ENCODE results near the gene NKAPD1. TPM values are rescaled to one million over a fixed set of nuclear protein-coding genes. Genes with fewer than 3 reads are reported as not detected.
"Not testable (repeated sequence)": the region's sequence is repeated elsewhere in the genome, so short reads cannot be mapped to it uniquely, and the experiment has no call there.

Gene NKAPD1
- total and polyA plus RNA-seq, 2 donors (not counting 3 experiments of a cell fraction or from before 2014, with no cell fraction given), result 7.2 to 16.7 TPM

DNA sequence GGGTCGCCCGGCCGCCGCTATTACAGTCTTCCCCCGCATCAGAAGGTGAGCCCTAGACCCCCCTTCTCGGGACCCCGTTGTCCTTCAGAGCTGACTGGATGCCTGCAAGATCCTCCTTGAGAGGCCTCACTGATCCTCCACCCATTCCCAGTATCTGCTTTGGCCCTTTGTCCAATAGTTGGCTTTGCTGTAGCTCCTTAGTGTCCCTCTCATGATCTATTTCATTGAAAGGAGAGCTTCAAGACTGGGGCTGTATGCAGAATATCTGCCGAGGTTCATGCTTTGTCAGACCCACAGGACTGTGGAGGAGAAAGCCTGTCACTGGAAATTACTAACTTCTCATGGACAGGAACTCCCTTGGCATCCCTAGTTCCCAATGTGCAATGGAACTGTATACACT lies 48.4 kb upstream of the NKAPD1 start:
- Histone ChIP-seq H3K79me2 (ENCODE audit: control insufficient read depth, insufficient read depth, low read length) (peaks cover 9% of the 10 kb centered on the region), H4K20me1 (replicated peaks; ENCODE audit: control insufficient read depth, extremely low read depth, insufficient read depth, low read length) (no peaks in the 10 kb centered on the region), H3K9me1 (replicated peaks; ENCODE audit: control insufficient read depth, extremely low read depth, insufficient read depth, low read length) (no peaks in the 10 kb centered on the region), H3K36me3 (ENCODE audit: control insufficient read depth in 2 of 2, extremely low read depth in 1 of 2, insufficient read depth in 2 of 2, low read length in 2 of 2) (peaks cover 9 to 12% of the 10 kb centered on the region in 2 experiments), H3K27me3 (ENCODE audit: control insufficient read depth in 2 of 2, insufficient read depth in 2 of 2, low read length in 2 of 2) (no peaks in the 10 kb centered on the region), H3K4me1 (ENCODE audit: control insufficient read depth, extremely low read depth, insufficient read depth, low read length) (peaks cover 11% of the 10 kb centered on the region), H3K4me3 (replicated peaks in 1 of 3; ENCODE audit: insufficient read depth in 1 of 3, low read depth in 1 of 3, low read length in 3 of 3) (peak overlapping the region; percentile 63 to 86 (median 82)), H2AFZ (ENCODE audit: low read depth, low read length) (peak overlapping the region; percentile 89), H3K4me2 (ENCODE audit: insufficient read depth, low read length) (peak overlapping the region; percentile 93), H3K9ac (replicated peaks; ENCODE audit: extremely low read depth, insufficient read depth, low read length) (peak overlapping the region; percentile 78), H3K27ac (ENCODE audit: insufficient read depth, low read depth, low read length) (peak overlapping the region; percentile 64), H3K9me3 (replicated peaks; ENCODE audit: control insufficient read depth, insufficient read depth, low read length) (no peaks in the 10 kb centered on the region)
- CTCF ChIA-PET, result interaction anchor here (0.9 kb wide), 1 partner anchor 94 kb away, joined by 3 read pairs; no protein-coding TSS in a partner anchor
- POLR2A ChIA-PET, result no interaction called here
- TSS peak; percentile 65 for BruUV-seq (replicated peaks)
- TF ChIP-seq POLR2A (IDR thresholded peaks at IDR 0.05; ENCODE audit: low read depth, low read length) (no peak), MYC (IDR thresholded peaks at IDR 0.05; ENCODE audit: low read depth, low read length) (no peak), POLR2AphosphoS5 (IDR thresholded peaks at IDR 0.05; ENCODE audit: insufficient read depth, low read depth, low read length) (no peak), JUN (IDR thresholded peaks at IDR 0.05; ENCODE audit: borderline replicate concordance, insufficient read depth, insufficient read length, low read depth) (no peak), EZH2 (IDR thresholded peaks at IDR 0.05; ENCODE audit: borderline replicate concordance, low read depth, low read length, severe bottlenecking) (no peak), FOS (IDR thresholded peaks at IDR 0.05; ENCODE audit: borderline replicate concordance, insufficient read depth, low read length) (no peak), GATA2 (IDR thresholded peaks at IDR 0.05; ENCODE audit: insufficient read depth, insufficient read length, low read depth, low read length) (no peak)
- TF ChIP-seq, protein P1, sequence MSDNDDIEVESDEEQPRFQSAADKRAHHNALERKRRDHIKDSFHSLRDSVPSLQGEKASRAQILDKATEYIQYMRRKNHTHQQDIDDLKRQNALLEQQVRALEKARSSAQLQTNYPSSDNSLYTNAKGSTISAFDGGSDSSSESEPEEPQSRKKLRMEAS (IDR thresholded peaks at IDR 0.05; ENCODE audit: insufficient read depth, insufficient read length), result no peak
- TF ChIP-seq, protein P2, sequence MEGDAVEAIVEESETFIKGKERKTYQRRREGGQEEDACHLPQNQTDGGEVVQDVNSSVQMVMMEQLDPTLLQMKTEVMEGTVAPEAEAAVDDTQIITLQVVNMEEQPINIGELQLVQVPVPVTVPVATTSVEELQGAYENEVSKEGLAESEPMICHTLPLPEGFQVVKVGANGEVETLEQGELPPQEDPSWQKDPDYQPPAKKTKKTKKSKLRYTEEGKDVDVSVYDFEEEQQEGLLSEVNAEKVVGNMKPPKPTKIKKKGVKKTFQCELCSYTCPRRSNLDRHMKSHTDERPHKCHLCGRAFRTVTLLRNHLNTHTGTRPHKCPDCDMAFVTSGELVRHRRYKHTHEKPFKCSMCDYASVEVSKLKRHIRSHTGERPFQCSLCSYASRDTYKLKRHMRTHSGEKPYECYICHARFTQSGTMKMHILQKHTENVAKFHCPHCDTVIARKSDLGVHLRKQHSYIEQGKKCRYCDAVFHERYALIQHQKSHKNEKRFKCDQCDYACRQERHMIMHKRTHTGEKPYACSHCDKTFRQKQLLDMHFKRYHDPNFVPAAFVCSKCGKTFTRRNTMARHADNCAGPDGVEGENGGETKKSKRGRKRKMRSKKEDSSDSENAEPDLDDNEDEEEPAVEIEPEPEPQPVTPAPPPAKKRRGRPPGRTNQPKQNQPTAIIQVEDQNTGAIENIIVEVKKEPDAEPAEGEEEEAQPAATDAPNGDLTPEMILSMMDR (IDR thresholded peaks at IDR 0.05; ENCODE audit: extremely low read depth in 1 of 2, insufficient read depth in 1 of 2, low read depth in 1 of 2, low read length in 2 of 2), result no peak
- DNase-seq (ENCODE audit: low read depth, low spot score), result peak; percentile 43
- dilution Hi-C loops (cut with MboI; ENCODE audit: extremely low pct_ligation_motif_present, low sequenced_read_pairs), result no loop called here
- peak; percentile 21 for FAIRE-seq
- intact Hi-C loops (cut with micrococcal nuclease), result loop anchor here (1.0 to 2.0 kb wide), 2 partner anchors 146 to 155 kb away; partner anchors contain the start of genes ALG9, CFAP68 and FDXACB1

DNA sequence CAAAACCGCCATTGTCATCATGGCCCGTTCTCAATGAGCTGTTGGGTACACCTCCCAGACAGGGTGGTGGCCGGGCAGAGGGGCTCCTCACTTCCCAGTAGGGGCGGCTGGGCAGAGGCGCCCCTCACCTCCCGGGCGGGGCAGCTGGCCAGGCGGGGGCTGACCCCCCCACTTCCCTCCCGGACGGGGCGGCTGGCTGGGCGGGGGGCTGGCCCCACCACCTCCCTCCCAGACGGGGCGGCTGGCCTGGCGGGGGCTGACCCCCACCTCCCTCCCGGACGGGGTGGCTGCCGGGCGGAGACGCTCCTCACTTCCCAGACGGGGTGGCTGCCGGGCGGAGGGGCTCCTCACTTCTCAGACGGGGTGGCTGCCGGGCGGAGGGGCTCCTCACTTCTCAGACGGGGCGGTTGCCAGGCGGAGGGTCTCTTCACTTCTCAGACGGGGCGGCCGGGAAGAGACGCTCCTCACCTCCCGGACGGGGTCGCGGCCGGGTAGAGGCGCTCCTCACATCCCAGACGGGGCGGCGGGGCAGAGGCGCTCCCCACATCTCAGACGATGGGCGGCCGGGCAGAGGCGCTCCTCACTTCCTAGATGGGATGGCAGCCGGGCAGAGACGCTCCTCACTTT lies 47.2 kb upstream of the NKAPD1 start:
- H3K9ac ChIP-seq (replicated peaks; ENCODE audit: extremely low read depth, insufficient read depth, low read length); H3K27me3 ChIP-seq (ENCODE audit: control insufficient read depth in 2 of 2, insufficient read depth in 2 of 2, low read length in 2 of 2); H3K4me3 ChIP-seq (replicated peaks in 1 of 3; ENCODE audit: insufficient read depth in 1 of 3, low read depth in 1 of 3, low read length in 3 of 3); BruUV-seq (replicated peaks); H2AFZ ChIP-seq (ENCODE audit: low read depth, low read length); H3K27ac ChIP-seq (ENCODE audit: insufficient read depth, low read depth, low read length); DNase-seq (ENCODE audit: low read depth, low spot score); H3K4me2 ChIP-seq (ENCODE audit: insufficient read depth, low read length); H3K9me3 ChIP-seq (replicated peaks; ENCODE audit: control insufficient read depth, insufficient read depth, low read length); FAIRE-seq; H3K79me2 ChIP-seq (ENCODE audit: control insufficient read depth, insufficient read depth, low read length); intact Hi-C loops (cut with micrococcal nuclease); CTCF ChIA-PET; H4K20me1 ChIP-seq (replicated peaks; ENCODE audit: control insufficient read depth, extremely low read depth, insufficient read depth, low read length); dilution Hi-C loops (cut with MboI; ENCODE audit: extremely low pct_ligation_motif_present, low sequenced_read_pairs); POLR2A ChIA-PET; H3K9me1 ChIP-seq (replicated peaks; ENCODE audit: control insufficient read depth, extremely low read depth, insufficient read depth, low read length): not testable (repeated sequence)
- H3K4me1 ChIP-seq (ENCODE audit: control insufficient read depth, extremely low read depth, insufficient read depth, low read length), result peaks cover 11% of the 10 kb centered on the region
- H3K36me3 ChIP-seq (ENCODE audit: control insufficient read depth in 2 of 2, extremely low read depth in 1 of 2, insufficient read depth in 2 of 2, low read length in 2 of 2), result peaks cover 9 to 13% of the 10 kb centered on the region in 2 experiments
